K562 (cell line): Measurements from ENCODE around the gene ASIC3. TPM values are rescaled to one million over a fixed set of nuclear protein-coding genes. Genes with fewer than 3 reads are reported as not detected.

Experiments
- CSDE1 ChIP-seq, 2 experiments: fragments of 450-650 bp; IDR thresholded peaks; 2 replicates each; pipeline ENCODE4 v1.6.1; 2016; ENCODE audit warnings: mild to moderate bottlenecking in 1 of 2
- ETV5 ChIP-seq: sonication (generic); formaldehyde crosslinking; IDR thresholded peaks from 2 replicates; pipeline ENCODE4 v1.4.0; 2020; ENCODE audit warnings: low read depth, mild to moderate bottlenecking, missing genetic modification reagents
- GMEB1 ChIP-seq: fragments of 250-450 bp; sonication (Bioruptor Pico); IDR thresholded peaks from 2 replicates; pipeline ENCODE4 v1.4.0; 2020; ENCODE audit warnings: mild to moderate bottlenecking
- HDAC1 ChIP-seq, 2 experiments: fragments of 450-650 bp; IDR thresholded peaks; 2 replicates each; pipeline ENCODE4 v1.6.1; 2016 to 2017; ENCODE audit warnings: inconsistent platforms in 1 of 2, mild to moderate bottlenecking in 1 of 2, moderate library complexity in 1 of 2
- HNRNPL ChIP-seq: fragments of 200-400 bp; formaldehyde crosslinking; IDR thresholded peaks from 2 replicates; pipeline ENCODE4 v1.6.1; 2017; ENCODE audit warnings: low read depth, mild to moderate bottlenecking, low read length
- KDM1A ChIP-seq, 2 experiments: fragments of 450-650 bp; IDR thresholded peaks; 2 replicates each; pipeline ENCODE4 v1.6.1; 2016; ENCODE audit warnings: mild to moderate bottlenecking in 2 of 2
- NRF1 ChIP-seq, 2 experiments: fragments of 450-650 bp; IDR thresholded peaks in 1 of 2; conservative IDR thresholded peaks in 1 of 2; 2 replicates each; pipeline ENCODE4 v1.6.1; 2014; ENCODE audit warnings: mild to moderate bottlenecking in 2 of 2
- STAT6 ChIP-seq: sonication (generic); formaldehyde crosslinking; IDR thresholded peaks from 2 replicates; pipeline ENCODE4 v1.8.1; 2023; ENCODE audit warnings: mild to moderate bottlenecking, missing genetic modification reagents
- TBP ChIP-seq: optimal IDR thresholded peaks from 2 replicates; pipeline ENCODE3; 2011; ENCODE audit warnings: low read depth, low read length, improper control_type of control experiment
- TCF15 ChIP-seq: fragments of 250-450 bp; sonication (Bioruptor Pico); IDR thresholded peaks from 2 replicates; pipeline ENCODE4 v1.8.0; 2022; ENCODE audit warnings: moderate library complexity, mild to moderate bottlenecking, inconsistent platforms
- TCFL5 ChIP-seq: fragments of 250-450 bp; sonication (Bioruptor Pico); conservative IDR thresholded peaks from 2 replicates; pipeline ENCODE4 v1.6.1; 2021; ENCODE audit warnings: mild to moderate bottlenecking, moderate library complexity, matching md5 sums
- THRA ChIP-seq: fragments of 450-650 bp; IDR thresholded peaks from 2 replicates; pipeline ENCODE4 v1.6.1; 2017; ENCODE audit warnings: mild to moderate bottlenecking, moderate library complexity
- ZNF512 ChIP-seq: IDR thresholded peaks from 2 replicates; pipeline ENCODE4 v1.6.1; 2016; ENCODE audit warnings: missing genetic modification characterization, missing compliant biosample characterization
- ZNF589 ChIP-seq: fragments of 200-800 bp; sonication (Bioruptor generic); IDR thresholded peaks from 2 replicates; pipeline ENCODE4 v1.6.1; 2016; ENCODE audit warnings: low read depth, missing genetic modification characterization, missing compliant biosample characterization
- polyA plus RNA-seq, 8 experiments: library from polyadenylated mRNA; depleted of rRNA in 4 of 8; stranded (reverse) in 5 of 8; unstranded in 3 of 8; fragments of >200 nt; fragmentation: Nextera tagmentation in 2 of 8; fragmentation: Illumina TruSeq in 1 of 8; extraction: Ambion mirVana in 2 of 8; extraction: Trizol in 1 of 8; gene quantifications; 2 replicates each; pipeline versions ENCODE4 v1.2.1 to v1.2.3, GENCODE V29; 2011 to 2014; ENCODE audit warnings: inconsistent platforms in 1 of 8, missing spikeins in 1 of 8
- total RNA-seq, 7 experiments: library from RNA; depleted of rRNA in 6 of 7; stranded (reverse); fragments of >200 nt in 6 of 7; fragmentation: Illumina TruSeq in 2 of 7; extraction: Trizol in 2 of 7; gene quantifications; 2 replicates each; pipeline versions ENCODE4 v1.2.1 to v1.2.3, GENCODE V29; 2011 to 2021; ENCODE audit warnings: low replicate concordance in 1 of 7
- TF ChIP-seq, protein P1 (sequence below): fragments of 250-450 bp; sonication (Bioruptor Pico); IDR thresholded peaks from 2 replicates; pipeline ENCODE4 v1.8.0; 2021; ENCODE audit warnings: borderline replicate concordance, mild to moderate bottlenecking, moderate library complexity; ENCODE audit not compliant: poor library complexity, severe bottlenecking
- TF ChIP-seq, protein P2 (sequence below): sonication (generic); formaldehyde crosslinking; IDR thresholded peaks from 2 replicates; pipeline ENCODE4 v1.8.0; 2022; ENCODE audit warnings: mild to moderate bottlenecking, missing genetic modification reagents, borderline replicate concordance

Gene ASIC3
- total and polyA plus RNA-seq, 9 of the 15 experiments (the other 6 are each of a cell fraction or from before 2014, with no cell fraction given), result 0.11 to 5.0 (median 0.87) TPM

GRCh38 chr7:151083071-151083823 lies 34.9 kb downstream of the ASIC3 start, which contains the start of gene TMUB1 (continued):
- TF ChIP-seq THRA (no peak), NRF1 (conservative IDR thresholded peaks at IDR 0.05 in 1 of 2, IDR thresholded peaks at IDR 0.05 in 1 of 2) (peak; percentile 50 to 58; a peak in 2 of 4 replicates), ETV5 (no peak; the same call in 1 of the 2 replicates), HDAC1 (IDR thresholded peaks at IDR 0.05) (peak in 1 of 2 experiments; percentile 87; a peak in 2 of 4 replicates), STAT6 (CRISPR knock-in tag) (0 out of 2 replicates have a peak, but pooled peaks have one; percentile 83), TCF15 (CRISPR knock-in tag) (no peak), GMEB1 (peak; percentile 72), ZNF512 (tag) (no peak), HNRNPL (no peak), TBP (peak; percentile 22), TCFL5 (no peak), CSDE1 (IDR thresholded peaks at IDR 0.05) (no peak), KDM1A (IDR thresholded peaks at IDR 0.05) (no peak), ZNF589 (CRISPR knock-in tag) (no peak)
- TF ChIP-seq, protein P1, sequence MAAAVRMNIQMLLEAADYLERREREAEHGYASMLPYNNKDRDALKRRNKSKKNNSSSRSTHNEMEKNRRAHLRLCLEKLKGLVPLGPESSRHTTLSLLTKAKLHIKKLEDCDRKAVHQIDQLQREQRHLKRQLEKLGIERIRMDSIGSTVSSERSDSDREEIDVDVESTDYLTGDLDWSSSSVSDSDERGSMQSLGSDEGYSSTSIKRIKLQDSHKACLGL (CRISPR knock-in tag), result peak; percentile 89
- TF ChIP-seq, protein P2, sequence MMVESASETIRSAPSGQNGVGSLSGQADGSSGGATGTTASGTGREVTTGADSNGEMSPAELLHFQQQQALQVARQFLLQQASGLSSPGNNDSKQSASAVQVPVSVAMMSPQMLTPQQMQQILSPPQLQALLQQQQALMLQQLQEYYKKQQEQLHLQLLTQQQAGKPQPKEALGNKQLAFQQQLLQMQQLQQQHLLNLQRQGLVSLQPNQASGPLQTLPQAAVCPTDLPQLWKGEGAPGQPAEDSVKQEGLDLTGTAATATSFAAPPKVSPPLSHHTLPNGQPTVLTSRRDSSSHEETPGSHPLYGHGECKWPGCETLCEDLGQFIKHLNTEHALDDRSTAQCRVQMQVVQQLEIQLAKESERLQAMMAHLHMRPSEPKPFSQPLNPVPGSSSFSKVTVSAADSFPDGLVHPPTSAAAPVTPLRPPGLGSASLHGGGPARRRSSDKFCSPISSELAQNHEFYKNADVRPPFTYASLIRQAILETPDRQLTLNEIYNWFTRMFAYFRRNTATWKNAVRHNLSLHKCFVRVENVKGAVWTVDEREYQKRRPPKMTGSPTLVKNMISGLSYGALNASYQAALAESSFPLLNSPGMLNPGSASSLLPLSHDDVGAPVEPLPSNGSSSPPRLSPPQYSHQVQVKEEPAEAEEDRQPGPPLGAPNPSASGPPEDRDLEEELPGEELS, result no peak
